ENCODE measurements around the gene AP2S1. TPM values are rescaled to one million over a fixed set of nuclear protein-coding genes. Genes with fewer than 3 reads are reported as not detected.

Gene AP2S1
- total RNA-seq, 1 experiment from 2014 or later = 330 TPM

- H3K9ac ChIP-seq (ENCODE audit: low read length) = no peak overlapping the region
- no peak for TF ChIP-seq CTCF (conservative IDR thresholded peaks at IDR 0.05; ENCODE audit: low read depth, low read length)
- no peak for TF ChIP-seq EZH2 (IDR thresholded peaks at IDR 0.05; ENCODE audit: low read length, unreplicated experiment)
- H3K27ac ChIP-seq (ENCODE audit: low read length) = no peak overlapping the region
- H3K36me3 ChIP-seq (ENCODE audit: low read depth, low read length) = no peaks in the 10 kb centered on the region
- no peaks in the 10 kb centered on the region for H4K20me1 ChIP-seq (ENCODE audit: low read length)
- no peak overlapping the region for H3K4me3 ChIP-seq (ENCODE audit: low read length)
- no peaks in the 10 kb centered on the region for H3K27me3 ChIP-seq (ENCODE audit: low read length)
- ChIA-PET POLR2A (ENCODE audit: unreplicated experiment) (no interaction called here), CTCF (no interaction called here)
- H3K9me3 ChIP-seq (ENCODE audit: low read length) = no peaks in the 10 kb centered on the region
- ATAC-seq = no peak
- no peak for DNase-seq
- BruUV-seq (replicated peaks) = no TSS peak
- intact Hi-C loops (cut with micrococcal nuclease) = no loop called here
- no peak overlapping the region for H3K4me2 ChIP-seq (ENCODE audit: low read length)
- H3K79me2 ChIP-seq (ENCODE audit: low read length) = no peaks in the 10 kb centered on the region
- no peak overlapping the region for H2AFZ ChIP-seq (ENCODE audit: low read length)
- H3K9me2 ChIP-seq (replicated peaks; ENCODE audit: low read length) = no peaks in the 10 kb centered on the region
- H3K4me1 ChIP-seq (ENCODE audit: insufficient read depth, low read length) = peaks cover 6% of the 10 kb centered on the region
- no peaks in the 10 kb centered on the region for H3F3A ChIP-seq (ENCODE audit: low read length, unreplicated experiment)
These were observed 52.8 kb downstream of the AP2S1 start for GRCh38 chr19:46797881-46798280.

- no peaks in the 10 kb centered on the region for H3F3A ChIP-seq (ENCODE audit: low read length, unreplicated experiment)
- no peak overlapping the region for H3K27ac ChIP-seq (ENCODE audit: low read length)
- H3K36me3 ChIP-seq (ENCODE audit: low read depth, low read length) = no peaks in the 10 kb centered on the region
- TF ChIP-seq EZH2 (IDR thresholded peaks at IDR 0.05; ENCODE audit: low read length, unreplicated experiment) (no peak), EZH2phosphoT487 (IDR thresholded peaks at IDR 0.05; ENCODE audit: borderline replicate concordance, low read length) (no peak), CTCF (conservative IDR thresholded peaks at IDR 0.05; ENCODE audit: low read depth, low read length) (no peak)
- H3K9me3 ChIP-seq (ENCODE audit: low read length) = no peaks in the 10 kb centered on the region
- no peak overlapping the region for H3K4me3 ChIP-seq (ENCODE audit: low read length)
- H3K79me2 ChIP-seq (ENCODE audit: low read length) = peaks cover 14% of the 10 kb centered on the region
- intact Hi-C loops (cut with micrococcal nuclease) = no loop called here
- no peak overlapping the region for H3K9ac ChIP-seq (ENCODE audit: low read length)
- peaks cover 17% of the 10 kb centered on the region for H3K4me1 ChIP-seq (ENCODE audit: insufficient read depth, low read length)
- ChIA-PET POLR2A (ENCODE audit: unreplicated experiment) (no interaction called here), CTCF (no interaction called here)
- no TSS peak for BruUV-seq (replicated peaks)
- no peak overlapping the region for H2AFZ ChIP-seq (ENCODE audit: low read length)
- H3K4me2 ChIP-seq (ENCODE audit: low read length) = no peak overlapping the region
- DNase-seq (no peak), ATAC-seq (no peak)
- H3K27me3 ChIP-seq (ENCODE audit: low read length) = no peaks in the 10 kb centered on the region
- H4K20me1 ChIP-seq (ENCODE audit: low read length) = no peaks in the 10 kb centered on the region
- no peaks in the 10 kb centered on the region for H3K9me2 ChIP-seq (replicated peaks; ENCODE audit: low read length)
These were observed 58.7 kb downstream of the AP2S1 start for GRCh38 chr19:46791944-46792343.

DNA sequence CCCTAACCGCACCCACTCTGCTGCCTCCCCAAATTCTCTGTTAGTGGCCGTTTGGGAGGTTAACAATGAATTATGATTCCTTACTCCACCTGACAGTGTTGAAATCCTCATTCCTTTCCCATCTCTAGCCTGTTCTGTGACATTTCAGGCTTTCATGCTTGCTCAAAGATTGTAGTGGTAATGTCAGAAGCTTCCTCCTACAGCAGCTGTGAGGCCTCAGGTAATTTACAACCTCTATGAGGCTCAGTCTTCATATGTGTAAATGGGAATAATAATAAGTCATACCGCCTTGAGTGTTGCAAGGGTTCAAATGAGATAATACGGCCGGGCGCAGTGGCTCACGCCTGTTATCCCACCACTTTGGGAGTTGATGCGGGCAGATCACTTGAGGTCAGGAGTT lies 61.3 kb downstream of the AP2S1 start:
- Histone ChIP-seq H3K9me3 (ENCODE audit: low read length) (no peaks in the 10 kb centered on the region), H3K27ac (ENCODE audit: low read length) (no peak overlapping the region), H3K4me1 (ENCODE audit: insufficient read depth, low read length) (peaks cover 30% of the 10 kb centered on the region), H3K27me3 (ENCODE audit: low read length) (no peaks in the 10 kb centered on the region), H3K36me3 (ENCODE audit: low read depth, low read length) (no peaks in the 10 kb centered on the region), H4K20me1 (ENCODE audit: low read length) (peaks cover 7% of the 10 kb centered on the region), H3F3A (ENCODE audit: low read length, unreplicated experiment) (no peaks in the 10 kb centered on the region), H3K9ac (ENCODE audit: low read length) (no peak overlapping the region), H3K4me3 (ENCODE audit: low read length) (no peak overlapping the region), H2AFZ (ENCODE audit: low read length) (no peak overlapping the region), H3K79me2 (ENCODE audit: low read length) (peaks cover 40% of the 10 kb centered on the region), H3K9me2 (replicated peaks; ENCODE audit: low read length) (no peaks in the 10 kb centered on the region), H3K4me2 (ENCODE audit: low read length) (no peak overlapping the region)
- ATAC-seq (no peak), DNase-seq (no peak)
- ChIA-PET POLR2A (ENCODE audit: unreplicated experiment) (no interaction called here), CTCF (no interaction called here)
- intact Hi-C loops (cut with micrococcal nuclease) = loop anchor here (5.0 kb wide), 1 partner anchor 38 kb away; no protein-coding TSS in a partner anchor
- no peak for TF ChIP-seq EZH2 (IDR thresholded peaks at IDR 0.05; ENCODE audit: low read length, unreplicated experiment)
- TF ChIP-seq EZH2phosphoT487 (IDR thresholded peaks at IDR 0.05; ENCODE audit: borderline replicate concordance, low read length) = no peak
- TF ChIP-seq CTCF (conservative IDR thresholded peaks at IDR 0.05; ENCODE audit: low read depth, low read length) = no peak
- no TSS peak for BruUV-seq (replicated peaks)
